ENCODE measurements around the gene CDX1. TPM values are rescaled to one million over a fixed set of nuclear protein-coding genes. Genes with fewer than 3 reads are reported as not detected.

CDX1 gene
- total and polyA plus RNA-seq, 4 experiments from 2014 or later: not detected

DNA sequence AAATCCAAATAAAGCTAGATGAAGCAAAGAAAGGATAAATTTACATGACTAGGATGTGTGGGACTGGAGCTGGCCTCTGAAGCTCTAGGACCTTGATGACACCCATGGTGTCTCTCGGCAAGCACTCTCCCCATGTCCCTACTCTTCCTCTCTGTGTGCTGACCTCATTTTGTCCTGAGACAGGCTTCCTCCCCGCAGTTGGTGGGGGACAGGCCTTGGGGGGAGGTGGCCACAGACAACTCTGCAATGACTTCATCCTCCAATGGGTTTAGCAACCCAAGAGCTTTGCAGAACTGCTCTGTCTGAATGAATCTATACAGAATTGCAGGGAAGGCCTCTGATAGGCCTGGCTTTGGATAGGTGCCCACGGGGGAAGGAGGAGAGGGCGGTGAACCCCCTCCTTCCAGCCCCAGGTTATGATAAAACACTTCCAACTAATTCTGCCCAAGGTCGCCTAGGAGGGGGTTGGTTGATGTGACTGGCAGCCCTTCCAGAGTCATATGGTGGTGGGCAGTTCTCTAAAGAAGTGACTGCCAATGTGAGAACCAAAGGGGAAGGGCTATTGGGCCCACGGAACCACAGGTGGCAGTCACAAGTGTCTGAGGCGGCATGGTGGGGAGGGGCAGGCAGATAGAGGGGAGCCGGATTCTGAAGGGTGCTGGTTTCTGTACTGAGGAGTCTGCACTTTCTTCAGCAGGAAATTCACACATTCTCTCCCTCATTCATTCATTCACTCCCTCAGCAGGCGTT, 29.3 kb downstream of the CDX1 start:
- Mint-ChIP-seq H3K27me3 (peaks cover 11 to 20% of the 10 kb centered on the region in 2 donors), H3K4me3 (no peak overlapping the region), H3K9me3 (no peaks in the 10 kb centered on the region), H3K4me1 (no peaks in the 10 kb centered on the region), H3K27ac (no peak overlapping the region), H3K36me3 (no peaks in the 10 kb centered on the region)
- Histone ChIP-seq H3K4me1 (ENCODE audit: insufficient read depth, low read length) (no peaks in the 10 kb centered on the region), H3K27me3 (ENCODE audit: insufficient read depth, low read length) (no peaks in the 10 kb centered on the region), H3K4me3 (ENCODE audit: low read length in 2 of 2) (no peak overlapping the region), H3K36me3 (ENCODE audit: insufficient read depth, low read length) (no peaks in the 10 kb centered on the region), H3K27ac (ENCODE audit: low read depth, low read length) (no peak overlapping the region), H3K9me3 (ENCODE audit: control insufficient read depth in 1 of 2, low read length in 2 of 2) (no peaks in the 10 kb centered on the region)
- POLR2A ChIA-PET (ENCODE audit: partially characterized antibody): no interaction called here
- CTCF ChIA-PET (ENCODE audit: partially characterized antibody): no interaction called here
- DNase-seq: no peak
- intact Hi-C loops (cut with micrococcal nuclease): no loop called here

- H3K4me3 ChIP-seq (ENCODE audit: low read length in 2 of 2): no peak overlapping the region
- CTCF ChIA-PET (ENCODE audit: partially characterized antibody): no interaction called here
- H3K27ac ChIP-seq (ENCODE audit: low read depth, low read length): no peak overlapping the region
- H3K4me3 Mint-ChIP-seq: no peak overlapping the region
- no peaks in the 10 kb centered on the region for H3K36me3 Mint-ChIP-seq
- H3K9me3 ChIP-seq (ENCODE audit: control insufficient read depth in 1 of 2, low read length in 2 of 2): no peaks in the 10 kb centered on the region
- DNase-seq: no peak
- H3K4me1 Mint-ChIP-seq: no peaks in the 10 kb centered on the region
- POLR2A ChIA-PET (ENCODE audit: partially characterized antibody): no interaction called here
- intact Hi-C loops (cut with micrococcal nuclease): no loop called here
- H3K4me1 ChIP-seq (ENCODE audit: insufficient read depth, low read length): no peaks in the 10 kb centered on the region
- H3K27me3 Mint-ChIP-seq: peaks cover 11 to 20% of the 10 kb centered on the region in 2 donors
- no peaks in the 10 kb centered on the region for H3K36me3 ChIP-seq (ENCODE audit: insufficient read depth, low read length)
- no peak overlapping the region for H3K27ac Mint-ChIP-seq
- H3K27me3 ChIP-seq (ENCODE audit: insufficient read depth, low read length): no peaks in the 10 kb centered on the region
- no peaks in the 10 kb centered on the region for H3K9me3 Mint-ChIP-seq
Measured at GRCh38 chr5:150196514-150196913, 29.9 kb downstream of the CDX1 start.

- ChIA-PET POLR2A (ENCODE audit: partially characterized antibody) (no interaction called here), CTCF (ENCODE audit: partially characterized antibody) (no interaction called here)
Measured at GRCh38 chr5:150196986-150197385, 30.4 kb downstream of the CDX1 start.

GRCh38 chr5:150197476-150197875, 30.9 kb downstream of the CDX1 start:
- H3K9me3 Mint-ChIP-seq: no peaks in the 10 kb centered on the region
- H3K36me3 ChIP-seq (ENCODE audit: insufficient read depth, low read length): no peaks in the 10 kb centered on the region
- ChIA-PET POLR2A (ENCODE audit: partially characterized antibody) (no interaction called here), CTCF (ENCODE audit: partially characterized antibody) (no interaction called here)
- H3K27me3 Mint-ChIP-seq: peaks cover 9 to 15% of the 10 kb centered on the region in 2 donors
- intact Hi-C loops (cut with micrococcal nuclease): no loop called here
- no peak overlapping the region for H3K27ac Mint-ChIP-seq
- H3K4me1 ChIP-seq (ENCODE audit: insufficient read depth, low read length): no peaks in the 10 kb centered on the region
- H3K4me3 ChIP-seq (ENCODE audit: low read length in 2 of 2): no peak overlapping the region
- no peaks in the 10 kb centered on the region for H3K27me3 ChIP-seq (ENCODE audit: insufficient read depth, low read length)
- no peaks in the 10 kb centered on the region for H3K36me3 Mint-ChIP-seq
- DNase-seq: no peak
- H3K4me1 Mint-ChIP-seq: no peaks in the 10 kb centered on the region
- no peak overlapping the region for H3K4me3 Mint-ChIP-seq
- H3K9me3 ChIP-seq (ENCODE audit: control insufficient read depth in 1 of 2, low read length in 2 of 2): no peaks in the 10 kb centered on the region
- H3K27ac ChIP-seq (ENCODE audit: low read depth, low read length): no peak overlapping the region

More at GRCh38 chr5:150196986-150197385, 30.4 kb downstream of the CDX1 start:
- Histone ChIP-seq H3K36me3 (ENCODE audit: insufficient read depth, low read length) (no peaks in the 10 kb centered on the region), H3K27ac (ENCODE audit: low read depth, low read length) (no peak overlapping the region), H3K9me3 (ENCODE audit: control insufficient read depth in 1 of 2, low read length in 2 of 2) (no peaks in the 10 kb centered on the region), H3K27me3 (ENCODE audit: insufficient read depth, low read length) (no peaks in the 10 kb centered on the region), H3K4me3 (ENCODE audit: low read length in 2 of 2) (no peak overlapping the region), H3K4me1 (ENCODE audit: insufficient read depth, low read length) (no peaks in the 10 kb centered on the region)
- Mint-ChIP-seq H3K36me3 (no peaks in the 10 kb centered on the region), H3K27ac (no peak overlapping the region), H3K4me3 (no peak overlapping the region), H3K27me3 (peaks cover 9 to 17% of the 10 kb centered on the region in 2 donors), H3K4me1 (no peaks in the 10 kb centered on the region), H3K9me3 (no peaks in the 10 kb centered on the region)
- intact Hi-C loops (cut with micrococcal nuclease): no loop called here
- DNase-seq: no peak

DNA sequence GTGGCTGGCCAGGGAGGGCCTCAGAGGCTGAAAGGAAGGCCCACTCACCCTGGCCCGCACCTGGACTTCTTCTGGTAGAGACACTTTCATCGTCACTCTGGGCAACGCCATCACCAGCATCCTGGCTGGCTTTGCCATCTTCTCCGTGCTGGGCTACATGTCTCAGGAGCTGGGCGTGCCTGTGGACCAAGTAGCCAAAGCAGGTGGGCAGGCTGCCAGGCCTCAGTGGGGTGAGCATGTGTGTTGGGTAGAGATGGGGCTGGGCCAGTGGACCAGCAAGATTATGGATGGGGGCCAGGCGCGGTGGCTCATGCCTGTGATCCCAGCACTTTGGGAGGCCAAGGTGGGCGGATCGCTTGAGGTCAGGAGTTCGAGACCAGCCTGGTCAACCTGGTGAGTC, 35.9 kb downstream of the CDX1 start:
- Mint-ChIP-seq H3K27ac (no peak overlapping the region), H3K36me3 (no peaks in the 10 kb centered on the region), H3K4me3 (no peak overlapping the region), H3K9me3 (no peaks in the 10 kb centered on the region), H3K27me3 (peaks cover 3 to 14% of the 10 kb centered on the region in 2 donors), H3K4me1 (no peaks in the 10 kb centered on the region)
- no peaks in the 10 kb centered on the region for H3K4me1 ChIP-seq (ENCODE audit: insufficient read depth, low read length)
- POLR2A ChIA-PET (ENCODE audit: partially characterized antibody): no interaction called here
- DNase-seq: no peak
- H3K36me3 ChIP-seq (ENCODE audit: insufficient read depth, low read length): no peaks in the 10 kb centered on the region
- H3K9me3 ChIP-seq (ENCODE audit: control insufficient read depth in 1 of 2, low read length in 2 of 2): no peaks in the 10 kb centered on the region
- CTCF ChIA-PET (ENCODE audit: partially characterized antibody): interaction anchor here (1.2 to 1.4 kb wide), 2 partner anchors 9 to 18 kb away, joined by 3 to 4 read pairs; no protein-coding TSS in a partner anchor
- no peak overlapping the region for H3K4me3 ChIP-seq (ENCODE audit: low read length in 2 of 2)
- H3K27me3 ChIP-seq (ENCODE audit: insufficient read depth, low read length): no peaks in the 10 kb centered on the region
- no peak overlapping the region for H3K27ac ChIP-seq (ENCODE audit: low read depth, low read length)
- intact Hi-C loops (cut with micrococcal nuclease): no loop called here

- CTCF ChIA-PET (ENCODE audit: partially characterized antibody): no interaction called here
- H3K27ac Mint-ChIP-seq: no peak overlapping the region
- POLR2A ChIA-PET (ENCODE audit: partially characterized antibody): no interaction called here
- Histone ChIP-seq H3K36me3 (ENCODE audit: insufficient read depth, low read length) (no peaks in the 10 kb centered on the region), H3K4me1 (ENCODE audit: insufficient read depth, low read length) (peaks cover 2% of the 10 kb centered on the region), H3K4me3 (ENCODE audit: low read length in 2 of 2) (no peak overlapping the region), H3K9me3 (ENCODE audit: control insufficient read depth in 1 of 2, low read length in 2 of 2) (no peaks in the 10 kb centered on the region), H3K27ac (ENCODE audit: low read depth, low read length) (no peak overlapping the region), H3K27me3 (ENCODE audit: insufficient read depth, low read length) (no peaks in the 10 kb centered on the region)
- DNase-seq: no peak
- peaks cover 2 to 12% (median 4%) of the 10 kb centered on the region in 4 donors for H3K4me1 Mint-ChIP-seq
- H3K27me3 Mint-ChIP-seq: peaks cover 7 to 15% of the 10 kb centered on the region in 2 donors
- no peaks in the 10 kb centered on the region for H3K9me3 Mint-ChIP-seq
- H3K36me3 Mint-ChIP-seq: no peaks in the 10 kb centered on the region
- H3K4me3 Mint-ChIP-seq: no peak overlapping the region
- intact Hi-C loops (cut with micrococcal nuclease): no loop called here
Measured at GRCh38 chr5:150203832-150204589, 37.4 kb downstream of the CDX1 start.

DNA sequence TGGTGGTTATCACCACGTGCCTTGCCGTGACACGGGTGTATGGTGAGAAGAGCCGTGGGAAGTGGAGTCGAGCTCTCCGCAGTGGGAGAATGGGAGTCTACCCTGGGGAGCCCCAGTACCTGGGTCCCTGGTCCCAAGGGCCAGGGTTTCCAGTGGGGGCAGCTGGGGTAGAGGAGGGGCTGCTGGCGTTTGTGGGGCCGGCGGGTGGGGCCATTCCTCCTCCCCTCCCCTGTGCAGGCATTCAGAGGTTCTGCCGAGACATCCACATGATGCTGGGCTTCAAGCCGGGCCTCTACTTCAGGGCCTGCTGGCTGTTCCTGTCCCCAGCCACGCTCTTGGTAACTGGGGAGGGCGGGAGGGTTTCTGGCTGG, 38.0 kb downstream of the CDX1 start:
- intact Hi-C loops (cut with micrococcal nuclease): no loop called here
- H3K27me3 ChIP-seq (ENCODE audit: insufficient read depth, low read length): no peaks in the 10 kb centered on the region
- H3K4me3 Mint-ChIP-seq: no peak overlapping the region
- DNase-seq: no peak
- peaks cover 4 to 17% (median 9%) of the 10 kb centered on the region in 4 donors for H3K4me1 Mint-ChIP-seq
- H3K27ac ChIP-seq (ENCODE audit: low read depth, low read length): no peak overlapping the region
- POLR2A ChIA-PET (ENCODE audit: partially characterized antibody): no interaction called here
- H3K27ac Mint-ChIP-seq: no peak overlapping the region
- H3K36me3 Mint-ChIP-seq: no peaks in the 10 kb centered on the region
- CTCF ChIA-PET (ENCODE audit: partially characterized antibody): no interaction called here
- H3K9me3 Mint-ChIP-seq: no peaks in the 10 kb centered on the region
- H3K4me3 ChIP-seq (ENCODE audit: low read length in 2 of 2): no peak overlapping the region
- no peaks in the 10 kb centered on the region for H3K36me3 ChIP-seq (ENCODE audit: insufficient read depth, low read length)
- H3K9me3 ChIP-seq (ENCODE audit: control insufficient read depth in 1 of 2, low read length in 2 of 2): no peaks in the 10 kb centered on the region
- peaks cover 7 to 11% of the 10 kb centered on the region in 2 donors for H3K27me3 Mint-ChIP-seq
- H3K4me1 ChIP-seq (ENCODE audit: insufficient read depth, low read length): peaks cover 8% of the 10 kb centered on the region
